Endothelial cell of umbilical vein (primary cell): ENCODE results near the gene C22orf23. TPM values are rescaled to one million over a fixed set of nuclear protein-coding genes. Genes with fewer than 3 reads are reported as not detected.

Source experiments
- BruUV-seq: library from RNA; stranded (reverse); fragments of 400-500 nt; replicated peaks from 2 replicates; lab custom pipeline; 2021; lab: Mats Ljungman, UMichigan
- CTCF ChIA-PET: fragments of 300-600, 350-600 bp; sonication (Branson Sonifier 250); formaldehyde crosslinking; loops from one replicate; lab custom pipeline; 2021; ENCODE audit warnings: antibody characterized with exemption, inconsistent platforms; lab: Charles Lee
- POLR2A ChIA-PET: fragments of 300-600, 350-600 bp; sonication (Branson Sonifier 250); formaldehyde crosslinking; loops from one replicate; lab custom pipeline; 2021; ENCODE audit warnings: antibody characterized with exemption, inconsistent platforms; lab: Charles Lee
- DNase-seq: peaks from one replicate; pipeline ENCODE4 v3.0.0-alpha.2; 2011; ENCODE audit warnings: low read depth, low spot score
- FAIRE-seq: peaks from 2 replicates; lab custom pipeline; 2011; peaks lifted over from hg19 to GRCh38; lab: Jason Lieb, UNC
- H2AFZ ChIP-seq: 2 replicates; pipeline ENCODE4 v1.6.0; 2012; ENCODE audit warnings: low read depth, low read length, control low read depth, inconsistent platforms
- H3K27ac ChIP-seq: 2 replicates; pipeline ENCODE4 v1.5.1; 2011; ENCODE audit warnings: low read depth, mild to moderate bottlenecking, control low read depth, low read length, moderate library complexity; ENCODE audit not compliant: insufficient read depth
- H3K27me3 ChIP-seq, 2 experiments: 2 replicates each; pipeline versions ENCODE4 v1.6.0 to v1.6.1; 2011; ENCODE audit warnings: low read length in 2 of 2, mixed read lengths in 1 of 2; ENCODE audit not compliant: control insufficient read depth in 2 of 2, insufficient read depth in 2 of 2
- H3K36me3 ChIP-seq, 2 experiments: 2 replicates in 1 of 2; 3 replicates in 1 of 2; pipeline ENCODE4 v1.5.1; 2011; ENCODE audit warnings: low read length in 2 of 2, mild to moderate bottlenecking in 1 of 2, moderate library complexity in 1 of 2; ENCODE audit not compliant: control insufficient read depth in 2 of 2, insufficient read depth in 2 of 2; ENCODE audit errors: extremely low read depth in 1 of 2
- H3K4me1 ChIP-seq: 3 replicates; pipeline ENCODE4 v1.5.1; 2011; ENCODE audit warnings: mild to moderate bottlenecking, low read length; ENCODE audit not compliant: control insufficient read depth, insufficient read depth; ENCODE audit errors: extremely low read depth
- H3K4me2 ChIP-seq: 2 replicates; pipeline ENCODE4 v1.6.1; 2011; ENCODE audit warnings: low read length, control low read depth, mixed read lengths; ENCODE audit not compliant: insufficient read depth
- H3K4me3 ChIP-seq, 3 experiments: fragments of 200-600 bp in 1 of 3; sonication (generic), shearing (Covaris generic) in 1 of 3; replicated peaks in 1 of 3; 2 replicates each; pipeline ENCODE4 v1.5.1; 2011 to 2016; ENCODE audit warnings: control low read depth in 3 of 3, low read length in 3 of 3, mild to moderate bottlenecking in 2 of 3, inconsistent platforms in 1 of 3, low read depth in 1 of 3, moderate library complexity in 1 of 3; ENCODE audit not compliant: insufficient read depth in 1 of 3
- H3K79me2 ChIP-seq: 2 replicates; pipeline ENCODE4 v1.6.0; 2012; ENCODE audit warnings: low read length, inconsistent platforms; ENCODE audit not compliant: control insufficient read depth, insufficient read depth
- H3K9ac ChIP-seq: replicated peaks from 2 replicates; pipeline ENCODE3; 2011; ENCODE audit warnings: low read length, control low read depth; ENCODE audit not compliant: insufficient read depth; ENCODE audit errors: extremely low read depth
- H3K9me1 ChIP-seq: replicated peaks from 3 replicates; pipeline ENCODE4 v1.6.0; 2011; ENCODE audit warnings: mild to moderate bottlenecking, low read length; ENCODE audit not compliant: control insufficient read depth, insufficient read depth; ENCODE audit errors: extremely low read depth
- H3K9me3 ChIP-seq: replicated peaks from 2 replicates; pipeline ENCODE4 v1.5.1; 2012; ENCODE audit warnings: low read length, inconsistent platforms; ENCODE audit not compliant: control insufficient read depth, insufficient read depth
- H4K20me1 ChIP-seq: replicated peaks from 2 replicates; pipeline ENCODE3; 2011; ENCODE audit warnings: mild to moderate bottlenecking, low read length; ENCODE audit not compliant: control insufficient read depth, insufficient read depth; ENCODE audit errors: extremely low read depth
- EZH2 ChIP-seq: IDR thresholded peaks from 2 replicates; pipeline ENCODE4 v1.6.1; 2012; ENCODE audit warnings: borderline replicate concordance, low read depth, mild to moderate bottlenecking, moderate library complexity, low read length, inconsistent platforms; ENCODE audit not compliant: severe bottlenecking
- FOS ChIP-seq: IDR thresholded peaks from 2 replicates; pipeline ENCODE4 v1.6.1; 2011; ENCODE audit warnings: mild to moderate bottlenecking, low read length, moderate library complexity, borderline replicate concordance; ENCODE audit not compliant: insufficient read depth
- GATA2 ChIP-seq: IDR thresholded peaks from 2 replicates; pipeline ENCODE4 v1.7.0; 2011; ENCODE audit warnings: low read depth, mild to moderate bottlenecking, moderate library complexity, mixed read lengths, low read length; ENCODE audit not compliant: insufficient read length, insufficient read depth
- JUN ChIP-seq: IDR thresholded peaks from 2 replicates; pipeline ENCODE4 v1.6.1; 2011; ENCODE audit warnings: borderline replicate concordance, low read depth; ENCODE audit not compliant: insufficient read length, insufficient read depth
- MYC ChIP-seq: IDR thresholded peaks from one replicate; pipeline ENCODE4 v1.6.1; 2011; ENCODE audit warnings: mild to moderate bottlenecking, low read depth, low read length
- POLR2AphosphoS5 ChIP-seq: IDR thresholded peaks from 2 replicates; pipeline ENCODE4 v1.6.1; 2012; ENCODE audit warnings: low read depth, mild to moderate bottlenecking, control low read depth, low read length, moderate library complexity; ENCODE audit not compliant: insufficient read depth
- dilution Hi-C: fragments of 300-500 bp; cut with MboI; formaldehyde crosslinking; loops from one replicate; pipeline ENCODE4 v1.15.0; 2019; ENCODE audit warnings: low sequenced_read_pairs; ENCODE audit not compliant: extremely low pct_ligation_motif_present
- intact Hi-C: fragments of 100-400 bp; cut with micrococcal nuclease; formaldehyde crosslinking; loops from one replicate; pipeline ENCODE4 v1.10.0; 2022
- polyA plus RNA-seq, 4 experiments: library from polyadenylated mRNA; depleted of rRNA in 3 of 4; stranded (reverse) in 3 of 4; unstranded in 1 of 4; fragments of >200 nt; gene quantifications; 2 replicates each; pipeline versions ENCODE4 v1.2.1 to v1.2.3, GENCODE V29; 2011 to 2012; ENCODE audit warnings: missing spikeins in 1 of 4
- total RNA-seq: library from RNA; stranded (reverse); gene quantifications from 2 replicates; pipeline ENCODE4 v1.2.3, GENCODE V29; 2021
- TF ChIP-seq, protein P1 (sequence below), 2 donors: IDR thresholded peaks; 1 replicate in 1 of 2; 2 replicates in 1 of 2; pipeline ENCODE4 v1.5.1; 2011; ENCODE audit warnings: low read length in 2 of 2, mild to moderate bottlenecking in 2 of 2, moderate library complexity in 2 of 2, control low read depth in 1 of 2, inconsistent platforms in 1 of 2, low read depth in 1 of 2; ENCODE audit not compliant: insufficient read depth in 1 of 2; ENCODE audit errors: extremely low read depth in 1 of 2
- TF ChIP-seq, protein P2 (sequence below): IDR thresholded peaks from 2 replicates; pipeline ENCODE4 v1.6.1; 2011; ENCODE audit not compliant: insufficient read depth, insufficient read length

Gene C22orf23
- total and polyA plus RNA-seq, 2 donors (not counting 3 experiments of a cell fraction or from before 2014, with no cell fraction given) = 0.23 to 0.44 TPM

- dilution Hi-C loops (no loop called here), intact Hi-C loops (no loop called here)
- Histone ChIP-seq H3K9ac (no peak overlapping the region), H3K4me3 (no peak overlapping the region), H3K36me3 (peaks cover 12 to 38% of the 10 kb centered on the region in 2 experiments), H4K20me1 (no peaks in the 10 kb centered on the region), H3K27me3 (no peaks in the 10 kb centered on the region), H3K27ac (no peak overlapping the region), H3K9me1 (no peaks in the 10 kb centered on the region), H3K9me3 (no peaks in the 10 kb centered on the region), H3K4me1 (peaks cover 5% of the 10 kb centered on the region), H3K4me2 (no peak overlapping the region), H3K79me2 (peaks cover 8% of the 10 kb centered on the region), H2AFZ (no peak overlapping the region)
- DNase-seq (no peak), FAIRE-seq (no peak)
- CTCF ChIA-PET = no interaction called here
- BruUV-seq = no TSS peak
- TF ChIP-seq MYC (no peak), EZH2 (no peak), FOS (no peak), POLR2AphosphoS5 (no peak), JUN (no peak), GATA2 (no peak)
- TF ChIP-seq, protein P1, sequence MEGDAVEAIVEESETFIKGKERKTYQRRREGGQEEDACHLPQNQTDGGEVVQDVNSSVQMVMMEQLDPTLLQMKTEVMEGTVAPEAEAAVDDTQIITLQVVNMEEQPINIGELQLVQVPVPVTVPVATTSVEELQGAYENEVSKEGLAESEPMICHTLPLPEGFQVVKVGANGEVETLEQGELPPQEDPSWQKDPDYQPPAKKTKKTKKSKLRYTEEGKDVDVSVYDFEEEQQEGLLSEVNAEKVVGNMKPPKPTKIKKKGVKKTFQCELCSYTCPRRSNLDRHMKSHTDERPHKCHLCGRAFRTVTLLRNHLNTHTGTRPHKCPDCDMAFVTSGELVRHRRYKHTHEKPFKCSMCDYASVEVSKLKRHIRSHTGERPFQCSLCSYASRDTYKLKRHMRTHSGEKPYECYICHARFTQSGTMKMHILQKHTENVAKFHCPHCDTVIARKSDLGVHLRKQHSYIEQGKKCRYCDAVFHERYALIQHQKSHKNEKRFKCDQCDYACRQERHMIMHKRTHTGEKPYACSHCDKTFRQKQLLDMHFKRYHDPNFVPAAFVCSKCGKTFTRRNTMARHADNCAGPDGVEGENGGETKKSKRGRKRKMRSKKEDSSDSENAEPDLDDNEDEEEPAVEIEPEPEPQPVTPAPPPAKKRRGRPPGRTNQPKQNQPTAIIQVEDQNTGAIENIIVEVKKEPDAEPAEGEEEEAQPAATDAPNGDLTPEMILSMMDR (IDR thresholded peaks at IDR 0.05; ENCODE audit: extremely low read depth in 1 of 2, insufficient read depth in 1 of 2, low read depth in 1 of 2, low read length in 2 of 2) = no peak
- TF ChIP-seq, protein P2, sequence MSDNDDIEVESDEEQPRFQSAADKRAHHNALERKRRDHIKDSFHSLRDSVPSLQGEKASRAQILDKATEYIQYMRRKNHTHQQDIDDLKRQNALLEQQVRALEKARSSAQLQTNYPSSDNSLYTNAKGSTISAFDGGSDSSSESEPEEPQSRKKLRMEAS = no peak
- POLR2A ChIA-PET = interaction anchor here (0.7 kb wide), 3 partner anchors 46 to 301 kb away, joined by 3 to 10 read pairs (median 4); partner anchors contain the start of gene GCAT
Observed at GRCh38 chr22:37959231-37959825, 5.9 kb upstream of the C22orf23 start.
